T-helper 22 cell (primary cell): ENCODE results near the gene RCVRN.
"Not testable (repeated sequence)": the region's sequence is repeated elsewhere in the genome, so short reads cannot be mapped to it uniquely, and the experiment has no call there.

ENCODE experiments used
- DNase-seq: peaks from one replicate; pipeline ENCODE4 v3.0.0-alpha.2; 2020; ENCODE audit warnings: low read depth

Gene RCVRN

DNA sequence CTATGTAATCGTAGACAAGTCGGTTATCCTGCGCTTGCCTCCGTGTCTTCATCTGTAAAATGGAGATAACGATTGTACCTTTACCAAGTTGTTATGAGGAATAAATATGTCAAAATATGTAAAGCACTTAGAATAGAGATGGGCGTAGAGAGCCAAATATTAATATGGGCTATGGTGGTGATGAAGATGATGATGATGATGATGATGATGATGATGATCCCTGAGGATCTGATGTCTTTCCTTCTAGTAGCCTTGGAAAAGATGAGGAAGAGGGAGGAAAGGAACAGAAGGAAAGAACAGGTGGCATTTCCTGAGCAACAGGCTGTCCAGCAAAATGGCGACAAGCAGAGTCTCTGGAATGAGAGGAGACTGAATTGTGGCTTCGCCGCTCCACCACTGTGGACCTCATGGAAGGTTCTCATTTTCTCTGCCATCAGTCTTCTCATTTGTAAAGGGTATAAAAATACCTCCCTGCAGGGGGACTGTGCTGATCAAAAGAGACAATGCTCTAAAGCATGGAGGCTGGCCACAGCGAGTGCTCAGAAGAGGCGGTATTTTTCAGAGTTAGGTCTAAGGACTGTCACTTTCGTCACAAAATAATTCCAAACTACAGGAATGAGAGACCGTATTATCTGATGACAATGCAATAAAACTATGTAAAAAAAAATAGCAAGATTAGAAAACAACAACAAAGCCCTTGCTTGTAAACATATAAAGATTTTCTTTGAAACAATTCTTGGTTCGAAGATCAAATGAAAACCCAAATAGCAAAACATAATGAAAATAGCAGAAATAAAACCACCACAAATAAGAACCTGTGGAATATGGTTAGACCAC lies 17.2 kb upstream of the RCVRN start:
- no peak for DNase-seq

GRCh38 chr17:9921216-9921615 lies 16.1 kb upstream of the RCVRN start:
- not testable (repeated sequence) for DNase-seq

DNA sequence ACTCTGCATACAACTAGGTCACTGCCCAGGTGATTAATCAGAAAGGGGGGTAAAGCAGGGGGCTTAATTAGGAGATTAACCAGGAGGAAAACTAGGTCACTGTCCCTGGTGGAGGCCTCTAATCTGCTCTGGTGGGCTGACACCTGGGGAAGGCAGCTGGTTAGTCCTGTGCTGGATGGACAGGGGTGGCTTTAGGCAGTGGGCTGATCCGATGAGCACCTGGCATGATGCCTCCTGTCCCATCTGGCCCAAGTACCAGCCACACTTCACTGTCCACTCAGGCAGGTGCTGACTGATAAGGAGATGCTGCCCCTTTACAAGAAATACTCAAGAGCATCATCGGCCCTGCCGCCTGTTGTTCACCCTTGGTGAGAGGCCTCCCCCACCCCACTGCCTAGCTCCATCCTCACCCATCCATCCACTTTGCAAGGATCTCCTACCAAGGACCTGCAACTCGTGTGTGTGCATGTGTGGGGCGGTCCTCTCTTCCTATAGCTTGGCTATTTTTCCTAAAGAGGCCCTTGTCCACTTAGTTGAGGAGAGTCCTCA lies 13.8 kb upstream of the RCVRN start:
- no peak for DNase-seq

GRCh38 chr17:9918352-9918751 lies 13.3 kb upstream of the RCVRN start:
- DNase-seq = no peak

GRCh38 chr17:9917801-9918200 lies 12.7 kb upstream of the RCVRN start:
- DNase-seq = no peak

DNA sequence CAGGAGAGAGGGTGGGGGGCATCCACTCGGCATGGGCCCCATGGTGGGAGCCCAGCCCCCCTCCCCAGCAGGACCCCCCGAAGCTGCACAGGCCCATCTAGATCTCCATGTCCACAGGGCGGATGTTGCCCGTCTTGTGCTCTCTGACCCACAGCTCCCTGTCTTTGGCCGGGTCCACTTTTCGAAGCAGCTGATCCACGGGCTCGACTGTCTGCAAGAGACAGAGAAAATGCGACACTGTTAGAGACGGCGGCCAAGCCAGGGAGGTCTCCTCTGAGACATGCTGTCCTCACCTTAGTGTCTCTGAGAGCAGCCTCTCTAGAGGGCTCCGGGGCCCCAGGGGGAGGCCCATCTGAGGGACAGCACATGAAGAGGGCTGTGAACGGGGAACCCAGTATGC lies 12.1 kb upstream of the RCVRN start:
- no peak for DNase-seq

GRCh38 chr17:9916108-9916507 lies 11.0 kb upstream of the RCVRN start:
- DNase-seq = no peak

- no peak for DNase-seq
Measured at GRCh38 chr17:9913476-9913875, 8.4 kb upstream of the RCVRN start.

DNA sequence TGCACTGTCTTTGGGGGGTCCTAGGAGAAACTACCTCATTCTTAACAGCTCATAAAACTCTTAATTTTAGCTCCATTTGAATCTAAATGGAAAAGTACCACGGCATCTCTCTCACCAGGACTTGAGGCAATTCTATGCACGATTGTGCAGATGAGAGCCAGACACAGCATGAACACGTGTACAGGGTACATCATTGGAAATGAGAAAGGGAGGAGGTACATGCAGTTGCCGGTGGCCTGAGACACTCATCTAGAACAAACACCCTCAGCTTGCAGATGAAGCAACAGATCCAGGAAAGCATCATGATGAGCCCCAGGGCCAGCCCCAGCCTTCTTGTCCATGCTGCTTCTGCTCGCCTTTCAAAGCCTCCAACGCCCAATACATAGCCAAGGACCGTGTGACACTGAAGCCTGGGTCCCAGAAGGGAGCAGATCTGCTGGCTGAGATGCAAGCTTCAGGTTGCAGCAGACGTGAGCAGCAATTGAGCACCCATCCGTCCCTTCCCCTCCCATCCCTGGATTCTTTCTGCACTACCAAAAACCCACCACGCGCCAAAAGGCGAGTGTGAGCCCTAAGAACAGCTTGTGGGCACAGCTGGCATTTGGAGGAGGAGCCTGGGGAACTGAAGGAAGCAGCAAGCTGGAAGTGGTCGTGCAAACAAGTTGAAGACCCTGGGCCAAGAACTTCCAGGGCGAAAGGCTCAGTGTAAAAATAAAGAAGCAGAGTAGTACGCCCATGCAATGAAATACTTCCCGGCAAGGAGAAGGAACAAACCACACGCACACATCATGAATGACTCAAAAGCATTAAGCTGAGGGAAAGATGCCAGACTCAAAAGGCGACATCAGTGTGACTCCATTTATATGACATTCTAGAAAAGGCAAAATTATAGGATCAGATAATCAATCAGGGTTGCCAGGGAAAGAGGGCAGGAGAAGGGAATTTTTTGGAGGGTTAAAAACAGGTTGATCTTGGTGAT lies 7.3 kb upstream of the RCVRN start:
- no peak for DNase-seq

DNA sequence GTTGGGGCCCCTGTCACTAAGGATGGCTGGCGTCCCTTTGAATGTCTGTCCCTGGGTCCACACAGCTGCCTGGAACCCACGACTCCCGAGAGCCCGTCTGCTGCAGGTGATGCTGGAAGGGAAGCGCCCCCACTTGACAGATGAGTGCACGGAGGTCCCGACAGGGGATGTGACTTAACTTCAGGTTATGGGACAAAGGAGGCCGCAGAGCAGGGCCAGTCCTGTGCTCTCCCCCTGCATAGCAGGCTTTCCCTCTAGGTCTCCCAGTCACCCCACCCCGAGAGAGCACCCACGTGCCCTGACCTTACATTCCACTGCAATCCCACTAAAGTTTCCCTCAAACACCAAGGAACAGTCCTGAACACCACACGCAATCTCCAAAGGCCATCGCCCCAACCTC lies 6.0 kb upstream of the RCVRN start:
- no peak for DNase-seq

DNA sequence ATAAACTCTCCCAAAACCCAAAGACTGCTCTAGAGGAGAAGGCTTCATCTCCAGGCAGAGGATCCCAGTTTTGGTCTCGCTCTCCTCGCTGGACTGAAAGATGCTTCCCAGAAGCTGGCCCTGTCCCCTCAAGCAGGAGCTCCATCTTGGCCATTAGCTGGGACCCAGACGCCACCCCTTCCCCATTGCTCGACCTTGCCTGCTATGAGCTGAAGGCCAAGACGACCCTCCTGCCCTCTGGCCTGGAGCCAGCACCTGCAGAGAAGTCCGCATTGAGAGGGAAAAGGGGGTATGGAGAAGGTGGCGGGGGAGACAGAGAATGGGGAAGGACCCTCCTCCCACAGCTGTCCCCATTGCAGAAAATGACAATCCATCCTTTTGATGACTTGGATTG lies 3.6 kb upstream of the RCVRN start:
- DNase-seq = no peak

DNA sequence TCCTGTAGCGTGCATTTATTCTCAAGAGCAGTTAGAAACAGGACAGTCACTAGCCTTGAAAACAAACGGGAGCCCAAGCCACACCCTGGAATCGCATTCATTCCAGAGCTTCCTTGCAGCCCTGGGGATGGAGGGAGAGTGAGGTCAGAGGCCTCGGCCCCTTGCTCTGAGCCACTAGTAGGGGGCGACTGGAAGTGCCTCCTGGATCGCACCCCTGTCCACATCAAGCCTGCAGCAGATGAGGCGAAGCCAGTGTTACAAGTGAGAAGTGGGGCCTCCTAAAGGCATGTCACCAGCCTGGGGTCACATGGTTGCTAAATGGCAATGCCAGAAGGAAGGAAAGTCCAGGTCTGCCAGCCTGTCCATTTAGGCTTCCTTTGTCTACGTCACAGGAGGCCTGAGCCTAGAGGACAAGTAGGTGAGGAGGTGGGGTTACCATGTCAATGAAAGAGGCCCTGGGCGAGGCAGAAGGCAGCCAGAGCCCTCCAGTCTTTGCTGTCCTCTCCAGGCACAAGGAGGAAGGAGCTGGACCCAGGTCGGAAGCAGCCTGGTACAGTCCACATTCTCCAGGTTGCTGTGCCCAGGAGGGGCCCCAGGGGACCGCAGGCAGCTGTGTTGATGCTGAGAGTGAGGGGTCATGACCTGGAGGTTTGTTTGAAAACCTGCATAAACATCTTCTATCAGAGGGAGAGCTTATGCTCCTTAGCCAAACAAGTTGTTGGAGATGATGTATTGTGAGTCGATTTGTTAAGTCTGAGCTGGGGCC lies 3.0 kb upstream of the RCVRN start:
- DNase-seq = no peak

DNA sequence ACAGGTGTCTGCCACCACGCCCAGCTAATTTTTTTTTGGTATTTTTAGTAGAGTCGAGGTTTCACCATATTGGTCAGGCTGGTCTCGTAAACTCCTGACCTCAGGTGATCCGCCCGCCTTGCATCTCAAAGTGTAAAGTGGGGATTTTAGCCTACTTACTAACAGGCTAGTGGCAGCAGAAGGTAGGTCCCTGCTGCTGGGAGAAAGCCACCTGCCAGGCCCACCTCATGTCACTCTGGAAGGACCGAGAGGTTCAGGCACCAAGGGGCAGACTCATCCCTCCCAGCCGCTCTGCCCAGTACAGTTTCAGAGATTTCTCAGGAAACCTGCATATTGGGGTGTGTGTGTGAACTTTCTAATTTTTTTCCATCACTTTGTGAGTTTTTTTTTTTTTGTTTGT lies 2.1 kb upstream of the RCVRN start:
- DNase-seq = no peak

DNA sequence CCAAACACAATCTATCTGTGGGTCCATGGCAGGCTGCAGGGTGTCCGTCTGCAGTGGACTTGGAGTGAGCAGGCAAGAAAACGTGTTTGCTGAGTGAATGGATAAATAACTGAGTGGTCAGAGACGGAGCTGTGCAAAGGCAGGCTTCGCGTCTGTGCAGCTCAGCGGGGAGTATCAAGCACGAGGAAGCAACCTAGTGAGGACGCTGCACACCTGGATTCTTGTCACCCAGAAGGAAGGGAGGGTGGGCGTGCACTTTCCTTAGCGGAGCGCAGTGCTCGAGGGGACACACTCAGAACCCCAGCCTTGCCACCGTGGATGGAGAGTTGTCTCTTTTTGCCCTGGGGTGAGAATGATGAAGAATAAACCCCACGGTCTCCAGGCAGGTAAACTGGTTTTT lies 1.5 kb upstream of the RCVRN start:
- no peak for DNase-seq

- DNase-seq = no peak
Measured at GRCh38 chr17:9905902-9906301, 831 bp upstream of the RCVRN start.

- DNase-seq = no peak
Measured at GRCh38 chr17:9904277-9905077, 594 bp downstream of the RCVRN start.

GRCh38 chr17:9902120-9902519 lies 3.0 kb downstream of the RCVRN start:
- no peak for DNase-seq

- no peak for DNase-seq
Measured at GRCh38 chr17:9900784-9901183, 4.3 kb downstream of the RCVRN start.

DNA sequence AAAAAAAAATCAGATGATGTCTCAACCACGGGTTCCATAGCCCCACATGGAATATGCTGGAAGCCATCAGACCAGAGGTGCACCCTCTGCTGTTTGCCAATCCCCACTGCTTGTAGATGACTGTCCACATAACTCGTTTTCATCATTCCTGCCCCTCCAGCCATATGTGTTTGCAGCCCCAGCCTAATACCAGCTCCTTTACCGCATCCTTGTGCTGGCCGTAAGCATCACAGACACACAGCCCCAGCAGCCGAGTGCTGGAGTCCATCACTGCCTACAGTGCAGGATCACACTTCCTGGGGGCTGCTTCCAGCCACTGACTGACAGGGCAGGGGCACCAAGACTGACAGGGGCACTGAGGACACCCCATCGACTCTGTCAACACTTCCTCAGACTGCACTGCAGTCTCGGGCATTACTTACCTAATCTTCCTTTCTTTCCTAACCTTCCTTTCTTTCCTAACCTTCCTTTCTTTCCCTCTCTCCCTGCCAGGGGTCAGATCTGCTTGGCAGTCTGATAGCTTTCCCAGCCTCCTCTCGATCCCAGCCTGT lies 5.0 kb downstream of the RCVRN start:
- no peak for DNase-seq

GRCh38 chr17:9899280-9900043 lies 5.6 kb downstream of the RCVRN start:
- no peak for DNase-seq
